HG03280 (cell line): ENCODE data around the gene QRICH2.
"Not testable (repeated sequence)": the region's sequence is repeated elsewhere in the genome, so short reads cannot be mapped to it uniquely, and the experiment has no call there.

ENCODE experiments used
- ATAC-seq: cut with Tn5 transposase; IDR thresholded peaks from one replicate; pipeline ENCODE4 v1.9.1; 2021; ENCODE audit warnings: mild to moderate bottlenecking, moderate library complexity; ENCODE audit not compliant: unreplicated experiment

QRICH2 gene

GRCh38 chr17:76225373-76226086 lies 82.5 kb downstream of the QRICH2 start:
- ATAC-seq = not testable (repeated sequence)
